Thyroid gland (tissue), 4 donors: Measurements from ENCODE around the gene SCARF1. TPM values are rescaled to one million over a fixed set of nuclear protein-coding genes. Genes with fewer than 3 reads are reported as not detected.

Experiments used
- DNase-seq, 2 donors: peaks; one replicate each; pipeline ENCODE4 v3.0.0-alpha.2; 2019
- H3K27ac ChIP-seq, 3 donors: fragments of 200-600 bp; sonication (generic); 1 replicate in 2 of 3; 2 replicates in 1 of 3; pipeline ENCODE4 v1.5.1; 2016 to 2019; ENCODE audit warnings: mild to moderate bottlenecking in 1 of 3, moderate library complexity in 1 of 3
- H3K27me3 ChIP-seq: fragments of 200-600 bp; sonication (generic); one replicate; pipeline ENCODE4 v1.5.1; 2019
- H3K36me3 ChIP-seq, 2 donors: fragments of 200-600 bp; sonication (generic); one replicate each; pipeline ENCODE4 v1.5.1; 2016 to 2019
- H3K4me1 ChIP-seq, 2 donors: fragments of 200-600 bp; sonication (generic); one replicate each; pipeline ENCODE4 v1.5.1; 2017 to 2019
- H3K4me3 ChIP-seq, 3 donors: fragments of 200-600 bp; sonication (generic); replicated peaks in 1 of 3; 1 replicate in 2 of 3; 2 replicates in 1 of 3; pipeline ENCODE4 v1.5.1; 2016; ENCODE audit warnings: mild to moderate bottlenecking in 1 of 3
- H3K9me3 ChIP-seq: fragments of 200-600 bp; sonication (generic); one replicate; pipeline ENCODE4 v1.5.1; 2017
- POLR2A ChIP-seq, 2 donors: fragments of 450-650 bp; IDR thresholded peaks; one replicate each; pipeline ENCODE4 v1.6.1; 2017; ENCODE audit warnings: antibody characterized with exemption in 2 of 2, mild to moderate bottlenecking in 2 of 2, moderate library complexity in 1 of 2
- WGBS, 2 donors: methylation state at CpG; one replicate each; pipeline ENCODE4 v1.1.5; 2017; 5-methylcytosine and 5-hydroxymethylcytosine counted together
- intact Hi-C: fragments of 100-400 bp; cut with DNase I; formaldehyde crosslinking; loops from one replicate; pipeline ENCODE4 v1.15.1; 2023
- total RNA-seq, 4 donors: library from RNA; depleted of rRNA; stranded (reverse); fragments of >200 nt; gene quantifications; one replicate each; pipeline ENCODE4 v1.2.3, GENCODE V29; 2016
- TF ChIP-seq, protein P1 (sequence below), 6 experiments: fragments of 200-600 bp in 3 of 6; fragments of 450-650 bp in 3 of 6; sonication (generic) in 3 of 6; IDR thresholded peaks; one replicate each; pipeline ENCODE4 v1.5.1; 2016 to 2019; ENCODE audit warnings: antibody characterized with exemption in 6 of 6, mild to moderate bottlenecking in 2 of 6, inconsistent platforms in 1 of 6, moderate library complexity in 1 of 6

The SCARF1 gene
- total RNA-seq, 4 donors from 2014 or later, result 31.6 to 52.0 (median 35.5) TPM

DNA sequence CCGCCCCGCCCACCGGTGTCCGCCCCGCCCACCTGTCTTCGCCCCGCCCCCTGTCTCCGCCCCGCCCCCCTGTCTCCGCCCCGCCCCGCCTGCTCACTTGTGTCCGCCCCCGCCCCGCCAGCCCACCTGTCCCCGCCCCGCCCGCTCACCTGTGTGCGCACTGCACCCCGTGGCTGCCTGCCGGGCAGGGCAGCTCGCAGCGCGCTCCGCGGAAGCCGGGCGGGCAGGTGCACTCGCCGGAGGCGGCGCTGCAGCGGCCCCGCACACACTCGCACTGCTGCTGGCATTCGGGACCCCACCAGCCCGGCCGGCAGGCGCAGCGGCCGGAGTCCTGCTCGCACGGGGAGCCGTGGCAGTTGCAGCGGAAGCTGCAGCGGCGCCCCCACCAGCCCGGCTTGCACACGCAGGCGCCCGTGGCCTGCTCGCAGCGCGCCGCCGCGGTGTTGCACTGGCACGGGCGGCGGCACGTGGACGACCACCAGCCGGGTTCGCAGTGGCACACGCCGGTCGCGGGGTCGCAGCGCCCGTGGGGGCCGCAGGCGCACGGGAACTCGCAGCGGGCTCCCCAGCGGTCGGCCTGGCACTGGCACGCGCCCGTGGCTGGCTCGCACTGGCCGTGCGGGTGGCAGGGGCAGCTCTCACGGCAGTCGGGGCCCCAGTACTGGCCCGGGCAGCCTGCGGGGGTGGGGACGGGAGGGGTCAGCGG lies 2.1 kb downstream of the SCARF1 start:
- DNase-seq, result peak; percentile 90 to 91
- H3K27ac ChIP-seq, result peak overlapping the region; percentile 71 to 88 (median 81)
- no peaks in the 10 kb centered on the region for H3K9me3 ChIP-seq
- TF ChIP-seq POLR2A (IDR thresholded peaks at IDR 0.05), result peak in 1 of 2 donors; percentile 70
- TF ChIP-seq, protein P1, sequence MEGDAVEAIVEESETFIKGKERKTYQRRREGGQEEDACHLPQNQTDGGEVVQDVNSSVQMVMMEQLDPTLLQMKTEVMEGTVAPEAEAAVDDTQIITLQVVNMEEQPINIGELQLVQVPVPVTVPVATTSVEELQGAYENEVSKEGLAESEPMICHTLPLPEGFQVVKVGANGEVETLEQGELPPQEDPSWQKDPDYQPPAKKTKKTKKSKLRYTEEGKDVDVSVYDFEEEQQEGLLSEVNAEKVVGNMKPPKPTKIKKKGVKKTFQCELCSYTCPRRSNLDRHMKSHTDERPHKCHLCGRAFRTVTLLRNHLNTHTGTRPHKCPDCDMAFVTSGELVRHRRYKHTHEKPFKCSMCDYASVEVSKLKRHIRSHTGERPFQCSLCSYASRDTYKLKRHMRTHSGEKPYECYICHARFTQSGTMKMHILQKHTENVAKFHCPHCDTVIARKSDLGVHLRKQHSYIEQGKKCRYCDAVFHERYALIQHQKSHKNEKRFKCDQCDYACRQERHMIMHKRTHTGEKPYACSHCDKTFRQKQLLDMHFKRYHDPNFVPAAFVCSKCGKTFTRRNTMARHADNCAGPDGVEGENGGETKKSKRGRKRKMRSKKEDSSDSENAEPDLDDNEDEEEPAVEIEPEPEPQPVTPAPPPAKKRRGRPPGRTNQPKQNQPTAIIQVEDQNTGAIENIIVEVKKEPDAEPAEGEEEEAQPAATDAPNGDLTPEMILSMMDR (IDR thresholded peaks at IDR 0.05), result peak in 3 of 6 experiments; percentile 44 to 50 (median 46)
- intact Hi-C loops, result no loop called here
- no peaks in the 10 kb centered on the region for H3K27me3 ChIP-seq
- peaks cover 49 to 73% of the 10 kb centered on the region in 2 donors for H3K4me1 ChIP-seq
- H3K36me3 ChIP-seq, result no peaks in the 10 kb centered on the region
- 0% methylated on average over 3 to 14 of the region's 90 CpGs for WGBS, 2 donors
- H3K4me3 ChIP-seq, result peak overlapping the region in 2 of 3 donors; percentile 23 to 47

DNA sequence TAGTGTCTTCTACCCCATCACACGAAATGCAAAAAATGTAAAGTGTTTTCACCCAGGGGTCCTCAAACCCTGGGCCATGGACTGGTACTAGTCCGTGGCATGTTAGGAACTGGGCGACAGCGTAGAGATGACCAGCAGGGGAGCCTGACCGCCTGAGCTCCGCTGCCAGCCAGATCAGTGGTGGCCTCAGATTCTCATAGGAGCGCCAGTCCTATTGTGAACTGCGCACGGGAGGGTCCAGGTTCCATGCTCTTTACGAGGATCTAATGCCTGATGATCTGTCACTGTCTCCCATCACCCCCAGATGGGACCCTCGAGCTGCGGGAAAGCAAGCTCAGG lies 4.5 kb downstream of the SCARF1 start:
- Histone ChIP-seq H3K4me1 (peaks cover 31 to 51% of the 10 kb centered on the region in 2 donors), H3K4me3 (no peak overlapping the region), H3K27ac (peak overlapping the region; percentile 65 to 85 (median 68)), H3K9me3 (no peaks in the 10 kb centered on the region), H3K36me3 (peaks cover 0 to 3% of the 10 kb centered on the region in 2 donors), H3K27me3 (no peaks in the 10 kb centered on the region)
- no peak for TF ChIP-seq POLR2A (IDR thresholded peaks at IDR 0.05)
- TF ChIP-seq, protein P1 (IDR thresholded peaks at IDR 0.05), result no peak
- DNase-seq, result no peak
- intact Hi-C loops, result no loop called here
- WGBS, 2 donors, result 86 to 88% methylated on average over 8 to 12 of the region's 12 CpGs

DNA sequence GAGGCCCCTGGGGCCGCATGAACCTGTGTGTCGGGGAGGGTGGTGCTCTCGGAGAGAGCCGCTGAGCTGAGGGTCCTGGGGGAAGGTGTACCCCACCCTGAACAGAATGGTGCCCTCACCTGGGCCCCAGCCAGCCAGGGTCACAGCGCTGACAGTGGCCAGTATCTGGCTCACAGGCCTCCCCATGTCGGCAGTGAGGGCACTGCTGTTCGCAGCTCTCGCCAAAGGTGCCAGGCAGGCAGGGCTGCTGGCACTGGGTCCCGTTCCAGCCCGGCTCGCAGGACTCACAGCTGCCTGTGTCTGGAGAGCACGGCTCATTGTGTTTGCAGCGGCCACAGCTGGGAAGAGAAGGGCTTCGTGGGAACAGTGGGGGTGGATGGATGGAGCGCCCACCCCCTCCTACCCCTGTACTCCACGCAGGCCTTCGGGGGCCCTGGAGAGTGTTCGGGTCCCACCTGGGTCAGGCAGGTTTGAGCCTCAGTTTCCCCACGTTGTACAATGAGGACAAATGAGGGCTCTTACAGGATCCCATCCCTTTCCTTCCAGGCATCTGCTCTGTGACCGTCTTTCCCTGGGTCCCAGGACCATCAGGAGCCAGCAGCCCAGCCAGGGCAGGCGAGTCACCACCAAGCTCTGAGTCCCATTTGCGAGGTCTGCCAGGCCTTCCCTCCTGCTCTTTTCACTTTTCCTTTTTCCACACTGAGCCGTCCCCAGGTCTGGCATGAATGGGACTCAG lies 5.0 kb downstream of the SCARF1 start:
- H3K27ac ChIP-seq, result peak overlapping the region; percentile 65 to 85 (median 68)
- no peaks in the 10 kb centered on the region for H3K9me3 ChIP-seq
- peak; percentile 86 to 89 for DNase-seq
- peaks cover 31 to 46% of the 10 kb centered on the region in 2 donors for H3K4me1 ChIP-seq
- peaks cover 0 to 5% of the 10 kb centered on the region in 2 donors for H3K36me3 ChIP-seq
- H3K27me3 ChIP-seq, result no peaks in the 10 kb centered on the region
- intact Hi-C loops, result no loop called here
- 45 to 48% methylated on average over 13 to 14 of the region's 23 CpGs for WGBS, 2 donors
- H3K4me3 ChIP-seq, result no peak overlapping the region
- TF ChIP-seq, protein P1 (IDR thresholded peaks at IDR 0.05), result no peak
- TF ChIP-seq POLR2A (IDR thresholded peaks at IDR 0.05), result no peak

DNA sequence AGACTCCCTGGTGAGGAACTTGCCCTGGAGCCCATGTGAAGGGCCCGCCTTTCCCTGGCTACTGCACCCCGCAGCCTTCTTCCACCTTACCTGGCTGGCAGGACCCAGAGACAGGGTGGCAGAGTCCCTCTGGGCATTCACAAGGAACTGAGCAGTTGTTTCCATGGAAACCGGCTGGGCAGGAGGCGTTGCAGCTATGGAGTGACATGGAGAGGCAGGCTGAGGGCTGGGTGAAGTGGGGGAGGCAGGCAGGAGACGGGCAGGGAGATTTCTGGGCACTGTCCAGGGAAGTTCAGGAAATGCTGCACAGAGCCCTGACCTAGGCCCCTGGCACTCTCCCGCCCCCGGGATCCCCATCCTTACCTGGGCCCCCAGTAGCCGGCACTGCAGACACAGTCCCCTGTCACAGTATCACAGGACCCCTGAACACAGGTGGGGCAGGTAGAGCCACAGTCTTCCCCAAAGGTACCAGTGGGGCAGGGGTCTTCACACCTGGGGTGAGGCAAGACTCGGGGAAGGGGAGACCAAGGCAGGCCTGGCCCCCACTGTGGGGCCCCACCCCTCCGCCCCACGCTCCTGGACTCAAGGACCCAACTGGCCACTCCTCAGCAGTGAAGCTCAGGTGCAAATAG lies 5.9 kb downstream of the SCARF1 start:
- 24 to 32% methylated on average over 9 of the region's 11 CpGs for WGBS, 2 donors
- Histone ChIP-seq H3K9me3 (no peaks in the 10 kb centered on the region), H3K4me1 (peaks cover 30 to 39% of the 10 kb centered on the region in 2 donors), H3K4me3 (no peak overlapping the region), H3K27me3 (no peaks in the 10 kb centered on the region), H3K36me3 (peaks cover 8 to 12% of the 10 kb centered on the region in 2 donors), H3K27ac (peak overlapping the region; percentile 65 to 85 (median 68))
- peak; percentile 97 to 98 for DNase-seq
- intact Hi-C loops, result no loop called here
- TF ChIP-seq, protein P1 (IDR thresholded peaks at IDR 0.05), result no peak
- TF ChIP-seq POLR2A (IDR thresholded peaks at IDR 0.05), result peak in 1 of 2 donors; percentile 55
